Inflammatory macrophage treated with lipopolysaccharide for 4 hours (primary cell): ENCODE data around the gene MTIF3.
"Not testable (repeated sequence)": the region's sequence is repeated elsewhere in the genome, so short reads cannot be mapped to it uniquely, and the experiment has no call there.

Experiments used
- DNase-seq: peaks from one replicate; pipeline ENCODE4 v3.0.0-alpha.2; 2020

MTIF3 gene

DNA sequence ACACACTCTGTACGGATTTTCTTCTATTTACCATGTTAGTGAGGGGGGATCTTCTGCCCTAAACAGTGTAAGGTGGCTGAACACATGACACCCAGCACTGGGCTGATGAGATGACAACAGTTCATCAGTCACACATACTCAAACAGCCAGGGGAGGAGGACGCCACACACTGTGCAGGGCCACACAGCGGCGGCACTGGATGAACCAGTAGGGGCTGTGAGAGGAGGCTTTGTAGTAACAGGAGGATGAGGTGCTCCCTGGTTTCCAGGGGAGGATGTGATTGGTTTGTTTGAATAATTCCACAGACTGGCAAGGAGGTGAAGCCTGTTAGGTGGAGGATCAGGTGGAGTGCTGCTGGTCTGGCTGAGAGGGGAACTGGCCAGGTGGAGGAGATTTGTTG, 42.3 kb downstream of the MTIF3 start:
- no peak for DNase-seq

DNA sequence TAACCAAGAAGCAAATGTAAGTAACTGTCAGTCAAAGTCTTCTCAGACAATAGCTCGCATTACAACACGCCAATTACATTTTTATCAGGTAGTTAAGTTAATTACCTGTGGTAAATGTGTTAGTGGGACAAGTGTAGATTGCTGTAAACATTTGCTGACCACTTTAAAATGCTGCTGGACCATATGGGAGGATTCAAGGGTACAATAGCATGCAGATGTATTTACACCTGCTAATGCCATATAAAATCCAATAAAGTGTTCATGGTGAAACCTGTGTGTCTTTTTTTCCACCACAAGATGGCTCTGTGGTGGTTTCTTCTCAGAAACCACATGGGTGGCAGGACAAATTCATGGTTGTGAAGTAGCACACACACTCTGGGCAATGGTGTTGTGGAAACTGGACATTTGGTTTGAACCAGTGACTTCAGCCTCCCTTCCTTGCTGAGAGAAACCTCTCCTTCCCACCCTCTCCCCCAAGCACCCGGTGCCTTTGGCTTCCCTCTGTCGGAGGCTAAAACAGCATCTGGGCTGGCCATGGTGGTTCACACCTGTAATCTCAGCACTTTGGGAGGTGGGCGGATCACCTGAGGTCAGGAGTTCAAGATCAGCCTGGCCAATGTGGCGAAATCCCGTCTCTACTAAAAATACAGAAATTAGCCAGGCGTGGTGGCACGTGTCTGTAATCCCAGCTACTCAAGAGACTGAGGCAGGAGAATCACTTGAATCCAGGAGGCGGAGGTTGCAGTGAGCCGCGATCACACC, 44.0 kb downstream of the MTIF3 start:
- DNase-seq: peak; percentile 50

DNA sequence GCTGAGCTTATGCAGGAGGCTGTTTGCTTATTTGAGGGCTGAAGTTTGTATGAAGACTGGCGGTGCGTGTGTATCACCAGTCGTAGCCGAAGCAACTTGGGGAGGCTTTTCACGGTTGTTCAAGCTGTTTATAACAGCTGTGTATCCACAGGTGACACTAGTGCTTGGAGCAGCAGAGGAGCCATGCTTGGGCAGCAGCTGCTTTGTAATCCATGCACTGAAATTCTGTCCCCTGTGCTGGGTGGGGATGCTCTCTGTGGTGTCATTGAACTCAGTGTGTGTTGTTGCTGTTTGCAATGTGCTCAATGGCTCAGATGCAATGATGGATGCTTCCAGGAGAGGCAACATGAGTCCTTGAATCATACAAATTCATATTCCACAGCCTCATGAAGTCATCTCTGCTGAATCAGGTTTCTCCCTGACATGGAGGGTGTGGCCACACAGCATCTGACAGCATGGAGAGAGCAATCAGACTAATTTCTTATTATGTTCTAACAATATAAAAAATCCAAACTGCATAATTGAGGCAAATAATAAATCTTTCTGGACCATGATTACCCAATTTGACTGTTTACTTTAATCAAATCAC, 44.7 kb downstream of the MTIF3 start:
- no peak for DNase-seq

DNA sequence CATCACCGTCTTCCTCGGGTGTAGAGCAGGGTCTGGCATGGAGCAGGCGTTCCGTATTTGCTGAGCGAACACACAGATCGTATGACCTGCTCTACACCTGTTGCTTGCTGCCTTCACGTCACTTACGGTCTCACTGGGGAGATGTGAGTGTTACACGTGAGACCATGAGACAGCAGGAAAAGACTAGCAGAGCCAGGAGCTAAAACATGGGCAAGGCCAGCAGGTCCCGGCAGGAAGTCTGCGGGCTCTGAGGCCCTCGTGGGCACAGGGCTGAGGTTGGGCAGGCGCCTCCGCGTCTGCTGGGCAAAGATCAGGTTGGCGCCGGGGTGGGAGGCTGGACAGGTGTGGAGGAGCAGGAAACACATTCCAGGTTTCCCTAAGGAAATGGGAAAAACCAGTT, 45.7 kb downstream of the MTIF3 start:
- DNase-seq: no peak

DNA sequence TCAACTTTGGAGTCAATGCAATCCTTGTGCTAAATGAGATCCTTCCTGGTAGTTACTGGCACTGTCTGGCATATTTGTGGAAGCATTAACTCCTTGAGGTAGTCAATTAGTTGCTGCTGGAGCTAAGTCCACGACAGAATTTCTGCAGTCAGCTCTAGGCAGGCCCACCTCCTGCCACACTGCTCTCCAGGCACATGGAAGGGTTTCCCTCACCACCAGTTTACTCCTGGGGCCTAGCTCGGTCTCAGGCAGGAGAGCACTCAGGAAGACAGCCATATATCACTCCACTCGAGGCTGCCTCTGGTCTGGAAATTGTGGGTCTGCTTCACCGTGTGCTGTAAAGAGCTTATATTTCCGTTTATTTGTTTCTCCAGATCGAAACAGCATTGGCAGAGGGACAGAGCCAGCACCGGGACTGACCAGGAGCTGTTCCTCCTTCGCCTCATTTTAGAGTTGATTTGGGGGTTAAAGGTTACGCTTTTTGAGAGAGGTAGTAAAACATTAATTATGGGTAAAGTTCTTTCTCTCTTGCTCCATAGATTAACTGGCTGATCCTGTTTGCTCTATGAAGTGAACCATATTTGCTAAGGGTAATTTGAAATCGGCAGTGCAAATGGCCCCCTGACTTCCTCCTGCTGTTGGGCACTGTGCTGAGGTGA, 46.5 kb downstream of the MTIF3 start:
- no peak for DNase-seq

DNA sequence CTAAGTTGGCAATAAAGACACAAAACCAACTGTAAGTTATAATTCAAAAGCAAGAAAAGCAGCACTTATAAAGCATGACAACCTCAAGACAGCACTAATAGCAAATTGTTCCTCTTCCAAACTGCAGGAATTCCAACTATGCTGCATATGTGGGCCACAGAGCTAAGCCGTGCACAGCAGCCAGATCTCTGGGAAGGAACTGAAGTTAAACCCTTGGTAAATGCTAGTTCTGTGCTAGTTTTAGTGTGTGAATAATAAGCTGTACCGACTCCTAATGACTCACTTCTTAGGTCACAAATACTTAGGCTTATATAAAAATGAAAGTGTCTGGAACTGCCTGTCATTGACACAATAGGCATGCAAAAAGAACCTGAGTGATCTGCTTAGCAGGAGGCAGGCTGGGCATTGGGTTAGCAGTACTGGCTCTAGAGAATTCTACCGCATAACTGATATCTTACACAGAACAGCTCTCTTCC, 47.1 kb downstream of the MTIF3 start:
- DNase-seq: peak; percentile 64

DNA sequence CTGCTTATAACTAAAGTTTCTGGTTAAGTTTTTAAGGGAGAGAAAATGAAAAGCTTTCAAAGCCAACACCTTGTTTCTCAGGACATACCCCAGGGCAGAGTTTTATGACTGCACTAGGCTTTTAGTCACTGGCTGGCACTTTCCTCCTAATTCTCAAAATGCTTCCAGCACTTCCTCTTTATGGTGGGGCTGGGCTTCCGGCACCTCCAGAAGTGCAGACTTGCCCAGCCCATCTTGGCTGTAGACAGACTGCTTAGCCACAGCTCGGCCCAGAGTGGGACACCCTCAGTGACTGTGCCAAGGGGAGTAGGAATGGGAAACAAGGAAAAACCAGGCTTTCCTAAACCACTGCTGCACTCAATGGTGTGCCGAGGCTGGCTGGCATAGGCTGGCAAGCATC, 49.2 kb downstream of the MTIF3 start:
- peak; percentile 72 for DNase-seq

DNA sequence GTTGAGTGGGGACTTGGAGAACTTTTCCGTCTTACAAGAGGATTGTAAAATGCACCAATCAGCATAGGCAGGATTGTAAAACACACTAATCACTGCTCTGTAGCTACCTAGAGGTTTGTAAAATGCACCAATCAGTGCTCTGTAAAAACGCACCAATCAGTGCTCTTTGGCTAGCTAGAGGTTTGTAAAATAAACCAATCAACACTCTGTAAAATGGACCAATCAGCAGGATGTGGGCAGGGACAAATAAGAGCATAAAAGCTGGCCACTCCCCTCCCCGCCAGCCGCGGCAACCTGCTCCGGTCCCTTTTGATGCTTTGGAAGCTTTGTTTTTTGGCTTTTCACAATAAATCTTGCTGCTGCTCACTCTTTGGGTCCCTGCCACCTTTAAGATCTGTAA, 50.0 kb downstream of the MTIF3 start:
- not testable (repeated sequence) for DNase-seq

DNA sequence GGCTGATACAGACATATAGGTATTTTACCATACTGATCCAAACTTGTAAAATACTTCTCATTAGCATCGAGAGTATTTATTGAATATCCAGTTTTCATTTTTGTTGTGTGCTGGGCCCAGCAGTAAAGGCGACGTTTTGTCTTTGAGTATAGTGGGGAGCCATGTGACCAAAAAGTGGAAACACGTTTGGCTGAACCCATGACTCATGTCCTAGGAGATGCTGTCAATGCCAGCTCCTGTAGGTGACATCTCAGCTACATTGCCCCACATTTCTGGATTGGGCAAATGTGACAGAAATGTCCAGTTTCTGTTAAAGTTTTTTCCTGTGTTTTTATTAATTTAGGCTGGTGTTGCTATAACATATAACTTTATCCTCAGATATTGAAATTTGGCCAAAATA, 52.0 kb downstream of the MTIF3 start:
- DNase-seq: peak; percentile 15

DNA sequence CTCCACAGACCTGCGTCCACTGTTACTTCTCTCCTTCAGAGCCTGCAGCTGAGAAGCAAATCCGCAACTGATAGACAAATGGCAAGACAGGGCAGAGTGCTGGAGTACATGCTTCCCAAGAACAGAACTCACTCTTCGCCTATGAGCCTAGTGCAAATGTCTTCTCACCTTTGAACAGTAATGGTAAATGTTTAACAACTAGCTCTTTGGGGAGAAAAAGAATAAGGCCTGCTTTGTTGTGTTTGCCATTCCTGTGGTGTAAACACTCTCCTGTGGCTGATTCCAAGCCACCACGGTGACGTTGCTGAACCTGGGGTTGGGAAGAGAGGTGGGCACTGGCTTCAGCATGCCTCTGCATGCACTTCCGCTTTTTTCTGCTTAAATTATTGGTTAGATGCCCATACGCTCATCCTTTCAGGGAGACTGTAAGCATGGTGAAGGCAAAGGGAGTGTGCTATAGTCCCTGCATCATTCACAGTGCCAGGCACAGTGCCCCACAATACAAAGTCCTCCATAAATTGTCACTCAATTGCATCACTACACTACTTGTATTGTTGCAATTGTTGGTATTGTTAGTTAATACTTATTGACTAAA, 54.0 kb downstream of the MTIF3 start:
- no peak for DNase-seq

DNA sequence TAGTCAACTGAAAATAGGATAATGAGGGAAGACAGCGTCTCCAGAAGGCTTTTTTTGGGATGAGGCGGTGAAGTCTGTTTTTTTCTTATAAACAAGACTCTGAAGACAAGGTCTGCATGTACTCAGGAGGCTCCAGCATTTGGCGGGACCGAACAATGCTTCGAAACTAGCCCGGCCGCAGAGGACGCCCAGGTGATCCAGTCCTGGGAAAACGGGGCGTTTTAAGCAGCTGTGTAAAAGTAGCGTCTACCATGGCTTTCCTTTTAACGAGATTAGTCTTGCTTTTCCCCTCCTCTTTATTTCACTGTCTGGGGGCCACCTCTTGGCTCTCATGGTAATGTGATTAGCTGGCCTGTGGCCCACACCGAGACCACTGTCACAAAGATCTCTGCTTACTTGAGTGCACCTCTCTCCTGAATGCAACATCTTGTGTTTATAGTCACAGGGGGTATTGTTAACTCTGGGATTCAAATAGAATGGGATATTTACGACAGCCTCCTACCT, 55.3 kb downstream of the MTIF3 start:
- no peak for DNase-seq

DNA sequence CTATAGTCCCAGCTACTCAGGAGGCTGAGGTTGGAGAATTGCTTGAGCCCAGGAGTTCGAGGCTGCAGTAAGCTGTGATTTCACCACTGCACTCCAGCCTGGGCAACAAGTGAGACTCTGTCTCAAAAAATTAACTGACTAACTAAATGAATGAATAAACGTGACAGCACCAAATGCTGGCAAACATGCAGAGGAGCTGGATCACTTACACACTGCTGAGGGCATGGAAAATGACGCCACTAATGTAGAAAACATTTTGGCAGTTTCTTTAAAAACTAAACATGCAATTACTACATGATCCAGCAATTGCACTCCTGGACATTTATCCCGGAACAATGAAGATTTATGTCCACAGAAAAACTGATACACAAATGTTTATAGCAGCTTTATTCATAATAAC, 57.3 kb downstream of the MTIF3 start:
- no peak for DNase-seq

DNA sequence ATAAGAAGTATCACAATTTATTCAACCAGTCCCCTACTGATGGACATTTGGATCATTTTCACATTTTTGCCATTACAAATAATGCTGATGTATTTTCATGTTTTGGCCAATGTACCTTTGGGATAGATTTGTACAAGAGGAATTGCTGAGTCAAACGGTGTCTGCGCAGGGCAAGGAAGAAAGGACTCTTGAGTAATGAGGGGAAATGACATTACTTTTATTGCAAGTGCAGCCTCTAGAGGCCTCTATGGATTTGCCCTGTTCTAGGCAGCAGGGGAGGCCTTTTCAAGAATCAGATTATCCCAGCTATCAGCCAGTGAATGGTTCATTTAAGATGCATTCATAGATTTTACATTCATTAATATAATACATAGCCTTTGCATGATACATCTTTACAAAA, 58.9 kb downstream of the MTIF3 start:
- peak; percentile 26 for DNase-seq

DNA sequence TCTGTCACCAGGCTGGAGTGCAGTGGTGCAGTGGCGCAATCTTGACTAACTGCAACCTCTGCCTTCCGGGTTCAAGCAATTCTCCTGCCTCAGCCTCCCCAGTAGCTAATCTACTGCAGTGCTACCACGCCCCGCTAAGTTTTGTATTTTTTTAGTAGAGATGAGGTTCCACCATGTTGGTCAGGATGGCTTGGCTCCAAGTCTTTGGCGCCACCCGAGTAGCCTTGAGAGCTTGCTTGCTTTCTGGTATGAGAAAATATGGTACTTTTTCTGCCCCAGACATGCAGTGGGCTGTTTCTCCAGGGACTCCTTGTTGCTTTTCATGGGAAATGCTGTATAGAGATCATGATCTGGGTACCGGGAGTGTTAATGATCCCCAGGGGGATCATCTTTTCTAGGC, 60.5 kb downstream of the MTIF3 start:
- DNase-seq: no peak

DNA sequence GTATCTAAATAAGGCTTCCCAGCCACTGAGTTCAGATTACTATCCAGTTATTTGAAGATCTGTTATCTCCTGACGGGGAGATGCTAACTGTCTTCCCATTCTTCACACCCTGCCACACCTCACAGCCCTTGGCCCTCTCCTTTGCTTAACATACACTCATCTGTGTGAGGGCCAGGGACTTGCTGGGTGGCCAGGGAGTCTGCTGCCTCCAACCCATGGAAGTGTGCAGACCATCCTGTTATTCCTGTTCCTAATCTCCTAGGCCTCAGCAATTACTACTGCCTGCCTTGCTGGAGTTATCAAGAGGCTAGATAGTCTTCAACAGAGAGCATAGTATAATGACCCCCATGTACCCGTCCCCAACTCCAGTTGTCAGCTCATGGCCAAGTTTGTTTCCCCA, 62.1 kb downstream of the MTIF3 start:
- DNase-seq: no peak
